HEK293T (cell line): ENCODE measurements around the gene CEP85L.

Source experiments
- BHLHE40 ChIP-seq: fragments of 450-650 bp; IDR thresholded peaks from 2 replicates; pipeline ENCODE4 v1.6.1; 2016; ENCODE audit warnings: mild to moderate bottlenecking, moderate library complexity, borderline replicate concordance
- CTBP1 ChIP-seq: fragments of 450-650 bp; IDR thresholded peaks from 2 replicates; pipeline ENCODE4 v1.6.1; 2016; ENCODE audit warnings: borderline replicate concordance
- ELF4 ChIP-seq: fragments of 450-650 bp; IDR thresholded peaks from 2 replicates; pipeline ENCODE4 v1.6.1; 2017; ENCODE audit warnings: antibody characterized with exemption
- FOXK2 ChIP-seq: fragments of 450-650 bp; IDR thresholded peaks from 2 replicates; pipeline ENCODE4 v1.6.1; 2016; ENCODE audit warnings: mild to moderate bottlenecking
- SP1 ChIP-seq: fragments of 450-650 bp; IDR thresholded peaks from 2 replicates; pipeline ENCODE4 v1.6.1; 2017
- ZNF384 ChIP-seq: fragments of 450-650 bp; IDR thresholded peaks from 2 replicates; pipeline ENCODE4 v1.6.1; 2016
- TF ChIP-seq, protein P1 (sequence below): fragments of 450-650 bp; IDR thresholded peaks from 2 replicates; pipeline ENCODE4 v1.6.1; 2016

GRCh38 chr6:118528129-118528528 lies 123.3 kb downstream of the CEP85L start:
- TF ChIP-seq BHLHE40 (no peak), ELF4 (no peak), CTBP1 (no peak), SP1 (no peak), ZNF384 (no peak), FOXK2 (no peak)
- TF ChIP-seq, protein P1, sequence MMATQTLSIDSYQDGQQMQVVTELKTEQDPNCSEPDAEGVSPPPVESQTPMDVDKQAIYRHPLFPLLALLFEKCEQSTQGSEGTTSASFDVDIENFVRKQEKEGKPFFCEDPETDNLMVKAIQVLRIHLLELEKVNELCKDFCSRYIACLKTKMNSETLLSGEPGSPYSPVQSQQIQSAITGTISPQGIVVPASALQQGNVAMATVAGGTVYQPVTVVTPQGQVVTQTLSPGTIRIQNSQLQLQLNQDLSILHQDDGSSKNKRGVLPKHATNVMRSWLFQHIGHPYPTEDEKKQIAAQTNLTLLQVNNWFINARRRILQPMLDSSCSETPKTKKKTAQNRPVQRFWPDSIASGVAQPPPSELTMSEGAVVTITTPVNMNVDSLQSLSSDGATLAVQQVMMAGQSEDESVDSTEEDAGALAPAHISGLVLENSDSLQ, result no peak
